GM12875 (cell line): ENCODE results near the gene ANKDD1B.

Experiments used
- H3K4me3 ChIP-seq: one replicate; pipeline ENCODE4 v1.5.1; 2011; ENCODE audit warnings: low read depth, low read length, control low read depth
- TF ChIP-seq, protein P1 (sequence below): IDR thresholded peaks from 2 replicates; pipeline ENCODE4 v1.5.1; 2011; ENCODE audit warnings: low read depth, mild to moderate bottlenecking, control low read depth, inconsistent platforms, low read length, moderate library complexity, borderline replicate concordance; ENCODE audit not compliant: insufficient read depth

ANKDD1B gene

DNA sequence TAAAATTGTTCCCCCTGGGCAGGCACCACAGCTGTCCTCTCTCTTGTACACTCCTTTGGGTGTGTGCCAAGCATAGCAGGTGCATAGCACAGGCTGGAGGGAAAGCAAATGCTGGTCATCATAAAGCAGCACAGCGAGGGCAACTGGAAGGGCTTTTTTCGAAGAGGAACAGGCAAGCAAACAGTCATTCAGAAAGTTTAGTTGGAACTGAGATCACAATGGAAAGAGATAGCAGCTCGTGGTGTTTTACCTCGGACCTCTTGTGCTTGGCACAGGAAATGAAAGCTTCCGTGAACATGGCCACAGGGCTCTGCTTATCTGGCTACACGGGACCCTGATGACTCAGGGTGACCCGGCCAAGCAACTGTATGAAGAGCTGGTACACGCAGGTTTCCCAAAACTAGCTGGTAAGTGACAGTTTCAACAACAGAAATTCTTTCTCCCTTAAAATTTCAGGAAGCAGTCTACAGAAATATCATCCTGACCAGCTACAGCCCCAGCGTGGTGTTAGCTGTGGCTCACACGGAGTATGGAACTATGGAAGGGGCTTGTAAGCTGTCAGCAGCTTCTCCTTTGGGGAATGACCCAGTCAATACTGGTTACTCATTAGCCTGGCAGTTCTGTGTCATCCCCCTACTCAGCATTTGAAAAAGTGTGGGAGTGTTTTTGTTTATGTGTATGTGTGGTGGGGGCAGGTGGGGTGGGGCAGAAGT is 57.9 kb downstream of the ANKDD1B start:
- TF ChIP-seq, protein P1, sequence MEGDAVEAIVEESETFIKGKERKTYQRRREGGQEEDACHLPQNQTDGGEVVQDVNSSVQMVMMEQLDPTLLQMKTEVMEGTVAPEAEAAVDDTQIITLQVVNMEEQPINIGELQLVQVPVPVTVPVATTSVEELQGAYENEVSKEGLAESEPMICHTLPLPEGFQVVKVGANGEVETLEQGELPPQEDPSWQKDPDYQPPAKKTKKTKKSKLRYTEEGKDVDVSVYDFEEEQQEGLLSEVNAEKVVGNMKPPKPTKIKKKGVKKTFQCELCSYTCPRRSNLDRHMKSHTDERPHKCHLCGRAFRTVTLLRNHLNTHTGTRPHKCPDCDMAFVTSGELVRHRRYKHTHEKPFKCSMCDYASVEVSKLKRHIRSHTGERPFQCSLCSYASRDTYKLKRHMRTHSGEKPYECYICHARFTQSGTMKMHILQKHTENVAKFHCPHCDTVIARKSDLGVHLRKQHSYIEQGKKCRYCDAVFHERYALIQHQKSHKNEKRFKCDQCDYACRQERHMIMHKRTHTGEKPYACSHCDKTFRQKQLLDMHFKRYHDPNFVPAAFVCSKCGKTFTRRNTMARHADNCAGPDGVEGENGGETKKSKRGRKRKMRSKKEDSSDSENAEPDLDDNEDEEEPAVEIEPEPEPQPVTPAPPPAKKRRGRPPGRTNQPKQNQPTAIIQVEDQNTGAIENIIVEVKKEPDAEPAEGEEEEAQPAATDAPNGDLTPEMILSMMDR = no peak
- peak overlapping the region; percentile 46 for H3K4me3 ChIP-seq

GRCh38 chr5:75670577-75670976 is 59.3 kb downstream of the ANKDD1B start:
- H3K4me3 ChIP-seq = no peak overlapping the region
- TF ChIP-seq, protein P1 = no peak

DNA sequence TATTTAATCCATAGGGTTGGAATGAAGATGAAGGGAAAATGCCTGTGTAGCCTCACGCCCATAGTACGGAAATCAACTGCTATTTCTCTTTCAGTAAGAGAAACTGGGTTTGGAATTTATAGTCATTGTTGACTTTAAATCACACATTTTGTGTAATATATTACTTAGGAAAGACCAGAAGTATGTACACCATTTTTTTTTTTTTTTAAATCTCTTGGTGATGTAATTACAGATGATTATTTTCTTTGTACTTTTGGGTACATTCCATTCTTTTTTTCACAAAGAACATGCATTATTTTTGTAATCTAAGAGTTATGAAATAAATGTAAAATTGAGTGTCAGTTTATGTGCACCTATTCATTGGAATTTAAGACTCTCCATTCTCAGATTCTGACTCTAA is 60.3 kb downstream of the ANKDD1B start:
- TF ChIP-seq, protein P1 = no peak
- H3K4me3 ChIP-seq = no peak overlapping the region

GRCh38 chr5:75672616-75673015 is 61.4 kb downstream of the ANKDD1B start:
- H3K4me3 ChIP-seq = no peak overlapping the region
- TF ChIP-seq, protein P1 = no peak

DNA sequence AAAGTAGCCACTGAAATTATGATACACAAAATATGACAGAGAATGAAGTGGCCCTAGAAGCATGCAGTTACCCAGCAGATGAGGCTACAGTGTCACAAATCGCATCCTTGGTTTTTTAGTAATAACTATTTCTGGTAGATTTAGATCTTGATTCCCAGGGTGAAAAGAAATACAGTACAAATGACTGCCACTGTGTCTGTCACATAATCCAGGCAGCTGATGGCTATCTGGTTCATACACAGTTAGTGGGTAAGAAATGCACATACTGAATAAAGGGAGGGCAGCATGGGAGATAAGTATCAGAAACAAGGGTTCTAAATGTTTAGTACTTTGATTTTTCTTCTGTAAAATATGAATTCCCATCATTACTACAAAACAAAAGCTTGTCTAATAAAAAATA is 64.5 kb downstream of the ANKDD1B start:
- no peak overlapping the region for H3K4me3 ChIP-seq
- TF ChIP-seq, protein P1 = no peak

DNA sequence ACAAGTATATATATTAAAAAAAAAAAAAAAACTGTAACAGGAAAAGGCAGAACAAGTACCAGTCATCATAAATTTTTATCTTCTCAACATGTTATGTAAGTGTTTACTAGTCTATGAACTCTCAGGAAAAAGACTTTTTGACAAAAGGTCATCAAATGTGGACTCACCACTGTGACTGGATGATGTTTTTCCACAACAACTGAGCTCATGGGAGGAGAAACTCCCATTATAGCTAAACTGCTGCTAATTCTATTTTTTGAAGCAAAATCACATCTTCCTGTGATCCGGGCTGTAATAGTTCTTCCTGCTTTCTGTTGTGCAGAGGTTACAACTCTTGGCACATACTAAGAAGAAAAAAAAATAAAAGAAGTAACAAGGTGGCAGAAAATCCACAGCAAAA is 66.4 kb downstream of the ANKDD1B start:
- no peak overlapping the region for H3K4me3 ChIP-seq
- TF ChIP-seq, protein P1 = no peak

GRCh38 chr5:75678155-75678554 is 66.9 kb downstream of the ANKDD1B start:
- no peak overlapping the region for H3K4me3 ChIP-seq

More at GRCh38 chr5:75678155-75678554, 66.9 kb downstream of the ANKDD1B start:
- TF ChIP-seq, protein P1 = no peak
